HepG2 (cell line): ENCODE results near the gene SLC15A3. TPM values are rescaled to one million over a fixed set of nuclear protein-coding genes. Genes with fewer than 3 reads are reported as not detected.

ENCODE experiments used
- ADNP ChIP-seq: sonication (generic); formaldehyde crosslinking; IDR thresholded peaks from 2 replicates; pipeline ENCODE4 v1.4.0; 2020; ENCODE audit warnings: missing genetic modification reagents
- CC2D1A ChIP-seq: sonication (generic); formaldehyde crosslinking; IDR thresholded peaks from 2 replicates; pipeline ENCODE4 v1.8.1; 2023; ENCODE audit warnings: mild to moderate bottlenecking, missing genetic modification reagents
- HIC2 ChIP-seq: sonication (generic); formaldehyde crosslinking; IDR thresholded peaks from 2 replicates; pipeline ENCODE4 v1.9.0; 2022; ENCODE audit warnings: low read depth, missing genetic modification reagents
- KDM5A ChIP-seq: fragments of 200-600 bp; sonication (generic); IDR thresholded peaks from 2 replicates; pipeline ENCODE4 v1.7.0; 2018; ENCODE audit warnings: antibody characterized with exemption, mild to moderate bottlenecking, low read length, borderline replicate concordance
- KLF13 ChIP-seq: sonication (generic); formaldehyde crosslinking; IDR thresholded peaks from 2 replicates; pipeline ENCODE4 v1.4.0; 2020; ENCODE audit warnings: mild to moderate bottlenecking, missing genetic modification reagents
- MBNL3 ChIP-seq: fragments of 250-450 bp; sonication (Bioruptor Pico); conservative IDR thresholded peaks from 2 replicates; pipeline ENCODE4 v1.8.0; 2022; ENCODE audit warnings: mild to moderate bottlenecking, inconsistent platforms
- MTF2 ChIP-seq: sonication (generic); formaldehyde crosslinking; IDR thresholded peaks from 2 replicates; pipeline ENCODE4 v1.5.0; 2020; ENCODE audit warnings: missing genetic modification reagents, borderline replicate concordance
- SALL2 ChIP-seq: sonication (generic); formaldehyde crosslinking; IDR thresholded peaks from 2 replicates; pipeline ENCODE4 v1.8.1; 2023; ENCODE audit warnings: mild to moderate bottlenecking, missing genetic modification reagents, inconsistent platforms
- SP4 ChIP-seq: sonication (generic); formaldehyde crosslinking; IDR thresholded peaks from 2 replicates; pipeline ENCODE4 v1.8.1; 2023; ENCODE audit warnings: mild to moderate bottlenecking, missing genetic modification reagents
- ZFP36L2 ChIP-seq: sonication (generic); formaldehyde crosslinking; IDR thresholded peaks from 2 replicates; pipeline ENCODE4 v1.4.0; 2020; ENCODE audit warnings: missing genetic modification reagents
- ZNF30 ChIP-seq: sonication (generic); formaldehyde crosslinking; IDR thresholded peaks from 2 replicates; pipeline ENCODE4 v1.5.0; 2020; ENCODE audit warnings: mild to moderate bottlenecking, missing genetic modification reagents
- ZNF331 ChIP-seq: sonication (generic); formaldehyde crosslinking; IDR thresholded peaks from 2 replicates; pipeline ENCODE4 v1.4.0; 2020; ENCODE audit warnings: missing genetic modification reagents
- ZNF441 ChIP-seq: sonication (generic); formaldehyde crosslinking; IDR thresholded peaks from 2 replicates; pipeline ENCODE4 v1.7.0; 2021; ENCODE audit warnings: missing genetic modification reagents, borderline replicate concordance
- ZNF569 ChIP-seq: sonication (generic); formaldehyde crosslinking; IDR thresholded peaks from 2 replicates; pipeline ENCODE4 v1.5.0; 2020; ENCODE audit warnings: mild to moderate bottlenecking, missing genetic modification reagents, moderate library complexity, borderline replicate concordance
- ZNF619 ChIP-seq: sonication (generic); formaldehyde crosslinking; IDR thresholded peaks from 2 replicates; pipeline ENCODE4 v1.4.0; 2020; ENCODE audit warnings: mild to moderate bottlenecking, missing genetic modification reagents
- ZNF670 ChIP-seq: sonication (generic); formaldehyde crosslinking; IDR thresholded peaks from 2 replicates; pipeline ENCODE4 v1.8.0; 2022; ENCODE audit warnings: mild to moderate bottlenecking, missing genetic modification reagents, borderline replicate concordance
- ZNF691 ChIP-seq: sonication (generic); formaldehyde crosslinking; IDR thresholded peaks from 2 replicates; pipeline ENCODE4 v1.4.0; 2020; ENCODE audit warnings: missing genetic modification reagents, low read depth, mild to moderate bottlenecking, borderline replicate concordance
- ZSCAN12 ChIP-seq: sonication (generic); formaldehyde crosslinking; IDR thresholded peaks from 2 replicates; pipeline ENCODE4 v1.9.0; 2021; ENCODE audit warnings: mild to moderate bottlenecking, missing genetic modification reagents
- ZSCAN5A ChIP-seq: sonication (generic); formaldehyde crosslinking; IDR thresholded peaks from 2 replicates; pipeline ENCODE4 v1.8.0; 2022; ENCODE audit warnings: mild to moderate bottlenecking, missing genetic modification reagents, borderline replicate concordance
- polyA plus RNA-seq, 8 experiments: library from polyadenylated mRNA; depleted of rRNA in 3 of 8; stranded (reverse) in 7 of 8; unstranded in 1 of 8; fragments of >200 nt; fragmentation: Illumina TruSeq in 4 of 8; extraction: Trizol in 4 of 8; gene quantifications; 2 replicates each; pipeline versions ENCODE4 v1.2.1 to v1.2.3, GENCODE V29; 2011 to 2016; ENCODE audit warnings: low read depth in 4 of 8, missing spikeins in 1 of 8, mixed read lengths in 1 of 8; ENCODE audit not compliant: insufficient read depth in 1 of 8
- total RNA-seq, 5 experiments: library from RNA; depleted of rRNA; stranded (reverse); fragments of >200 nt; fragmentation: Illumina TruSeq; extraction: Trizol; gene quantifications; 2 replicates each; pipeline ENCODE4 v1.2.3, GENCODE V29; 2016; ENCODE audit warnings: low read depth in 1 of 5
- TF ChIP-seq, protein P1 (sequence below): sonication (generic); formaldehyde crosslinking; IDR thresholded peaks from 2 replicates; pipeline ENCODE4 v1.8.1; 2023; ENCODE audit warnings: mild to moderate bottlenecking, missing genetic modification reagents
- TF ChIP-seq, protein P2 (sequence below): sonication (generic); formaldehyde crosslinking; IDR thresholded peaks from 2 replicates; pipeline ENCODE4 v1.5.0; 2020; ENCODE audit warnings: mild to moderate bottlenecking, missing genetic modification reagents

SLC15A3 gene
- total and polyA plus RNA-seq, 2 of the 13 experiments (the other 11 are each of a cell fraction or from before 2014, with no cell fraction given): 0.45 to 0.77 TPM

- TF ChIP-seq HIC2 (CRISPR knock-in tag): no peak
- peak; percentile 68 for TF ChIP-seq SP4 (CRISPR knock-in tag)
- no peak for TF ChIP-seq KDM5A
- no peak for TF ChIP-seq ZNF619 (CRISPR knock-in tag)
- no peak for TF ChIP-seq MTF2 (CRISPR knock-in tag)
- TF ChIP-seq, protein P1, sequence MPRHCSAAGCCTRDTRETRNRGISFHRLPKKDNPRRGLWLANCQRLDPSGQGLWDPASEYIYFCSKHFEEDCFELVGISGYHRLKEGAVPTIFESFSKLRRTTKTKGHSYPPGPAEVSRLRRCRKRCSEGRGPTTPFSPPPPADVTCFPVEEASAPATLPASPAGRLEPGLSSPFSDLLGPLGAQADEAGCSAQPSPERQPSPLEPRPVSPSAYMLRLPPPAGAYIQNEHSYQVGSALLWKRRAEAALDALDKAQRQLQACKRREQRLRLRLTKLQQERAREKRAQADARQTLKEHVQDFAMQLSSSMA: no peak
- no peak for TF ChIP-seq ZNF441
- peak; percentile 77; the same call in 1 of the 2 replicates for TF ChIP-seq SALL2 (CRISPR knock-in tag)
- peak; percentile 66 for TF ChIP-seq ZNF331
- no peak for TF ChIP-seq ZNF569 (CRISPR knock-in tag)
- no peak for TF ChIP-seq ZFP36L2
- TF ChIP-seq, protein P2, sequence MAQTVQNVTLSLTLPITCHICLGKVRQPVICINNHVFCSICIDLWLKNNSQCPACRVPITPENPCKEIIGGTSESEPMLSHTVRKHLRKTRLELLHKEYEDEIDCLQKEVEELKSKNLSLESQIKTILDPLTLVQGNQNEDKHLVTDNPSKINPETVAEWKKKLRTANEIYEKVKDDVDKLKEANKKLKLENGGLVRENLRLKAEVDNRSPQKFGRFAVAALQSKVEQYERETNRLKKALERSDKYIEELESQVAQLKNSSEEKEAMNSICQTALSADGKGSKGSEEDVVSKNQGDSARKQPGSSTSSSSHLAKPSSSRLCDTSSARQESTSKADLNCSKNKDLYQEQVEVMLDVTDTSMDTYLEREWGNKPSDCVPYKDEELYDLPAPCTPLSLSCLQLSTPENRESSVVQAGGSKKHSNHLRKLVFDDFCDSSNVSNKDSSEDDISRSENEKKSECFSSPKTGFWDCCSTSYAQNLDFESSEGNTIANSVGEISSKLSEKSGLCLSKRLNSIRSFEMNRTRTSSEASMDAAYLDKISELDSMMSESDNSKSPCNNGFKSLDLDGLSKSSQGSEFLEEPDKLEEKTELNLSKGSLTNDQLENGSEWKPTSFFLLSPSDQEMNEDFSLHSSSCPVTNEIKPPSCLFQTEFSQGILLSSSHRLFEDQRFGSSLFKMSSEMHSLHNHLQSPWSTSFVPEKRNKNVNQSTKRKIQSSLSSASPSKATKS (CRISPR knock-in tag): no peak
- no peak for TF ChIP-seq MBNL3
- no peak for TF ChIP-seq KLF13
- no peak; the same call in 1 of the 2 replicates for TF ChIP-seq ZNF691
- TF ChIP-seq ADNP (CRISPR knock-in tag): peak; percentile 74
- no peak for TF ChIP-seq ZSCAN5A
- no peak for TF ChIP-seq ZNF30 (CRISPR knock-in tag)
- no peak for TF ChIP-seq CC2D1A
- TF ChIP-seq ZNF670 (CRISPR knock-in tag): no peak
- no peak for TF ChIP-seq ZSCAN12 (CRISPR knock-in tag)
Observed at GRCh38 chr11:60924110-60924905, 27.7 kb downstream of the SLC15A3 start, which contains the start of gene TMEM132A (continued).
